GM23338 (cell line): Measurements from ENCODE around the gene SLX9. TPM values are rescaled to one million over a fixed set of nuclear protein-coding genes. Genes with fewer than 3 reads are reported as not detected.

Experiments used
- ATAC-seq: fragments of 200-7000 bp; cut with Tn5 transposase; 3 replicates; pipeline ENCODE4 v1.9.1; 2020
- DNase-seq: peaks from one replicate; pipeline ENCODE4 v3.0.0-alpha.2; 2015; ENCODE audit warnings: low spot score
- H2AFZ ChIP-seq: fragments of 200-600 bp; sonication (generic); 2 replicates; pipeline ENCODE4 v1.8.0; 2016; ENCODE audit warnings: antibody characterized with exemption, mild to moderate bottlenecking, moderate library complexity
- H3F3A ChIP-seq: fragments of 200-600 bp; sonication (generic); replicated peaks from 2 replicates; pipeline ENCODE4 v1.8.0; 2017; ENCODE audit warnings: antibody characterized with exemption, mixed run types, low read depth
- H3K27ac ChIP-seq: fragments of 200-600 bp; sonication (generic); 2 replicates; pipeline ENCODE4 v1.6.1; 2016; ENCODE audit warnings: low read depth
- H3K27me3 ChIP-seq: fragments of 200-600 bp; sonication (generic); 2 replicates; pipeline ENCODE4 v1.8.0; 2016; ENCODE audit warnings: mild to moderate bottlenecking, mixed run types, moderate library complexity; ENCODE audit not compliant: insufficient read depth
- H3K36me3 ChIP-seq: fragments of 200-600 bp; sonication (generic); 2 replicates; pipeline ENCODE4 v1.8.0; 2016; ENCODE audit warnings: mild to moderate bottlenecking; ENCODE audit not compliant: insufficient read depth
- H3K4me1 ChIP-seq: fragments of 200-600 bp; sonication (generic); 2 replicates; pipeline ENCODE4 v1.8.0; 2016; ENCODE audit warnings: mild to moderate bottlenecking, moderate library complexity; ENCODE audit not compliant: insufficient read depth
- H3K4me2 ChIP-seq: fragments of 200-600 bp; sonication (generic); 2 replicates; pipeline ENCODE4 v1.7.1; 2017; ENCODE audit warnings: mixed run types
- H3K4me3 ChIP-seq: fragments of 200-600 bp; sonication (generic); 2 replicates; pipeline ENCODE4 v1.6.1; 2016; ENCODE audit warnings: mixed run types
- H3K79me2 ChIP-seq: fragments of 200-600 bp; sonication (generic); replicated peaks from 2 replicates; pipeline ENCODE4 v1.8.0; 2017; ENCODE audit warnings: mild to moderate bottlenecking; ENCODE audit not compliant: insufficient read depth
- H3K9me2 ChIP-seq: fragments of 200-600 bp; sonication (generic); 2 replicates; pipeline ENCODE4 v1.8.0; 2017; ENCODE audit not compliant: insufficient read depth
- H4K20me1 ChIP-seq: fragments of 200-600 bp; sonication (generic); replicated peaks from 2 replicates; pipeline ENCODE4 v1.8.0; 2017; ENCODE audit warnings: mild to moderate bottlenecking; ENCODE audit not compliant: insufficient read depth
- H3K27ac Mint-ChIP-seq: 2 replicates; pipeline ENCODE4 v1.8.0; 2020; ENCODE audit warnings: inconsistent platforms, mild to moderate bottlenecking, moderate library complexity, mixed read lengths
- H3K27me3 Mint-ChIP-seq: 3 replicates; pipeline ENCODE4 v1.8.0; 2022; ENCODE audit warnings: low read depth, mild to moderate bottlenecking, moderate library complexity, mixed read lengths, inconsistent platforms; ENCODE audit not compliant: insufficient read depth, poor library complexity
- H3K36me3 Mint-ChIP-seq: 3 replicates; pipeline ENCODE4 v1.8.0; 2021; ENCODE audit warnings: low read depth, mild to moderate bottlenecking, inconsistent platforms, moderate library complexity, mixed read lengths
- H3K4me1 Mint-ChIP-seq: 3 replicates; pipeline ENCODE4 v1.8.0; 2020; ENCODE audit warnings: mild to moderate bottlenecking, inconsistent platforms, mixed read lengths
- H3K4me3 Mint-ChIP-seq: 3 replicates; pipeline ENCODE4 v1.8.0; 2021; ENCODE audit warnings: moderate library complexity, mild to moderate bottlenecking, inconsistent platforms, mixed read lengths
- H3K9me3 Mint-ChIP-seq: 3 replicates; pipeline ENCODE4 v1.8.0; 2020; ENCODE audit warnings: moderate library complexity, mild to moderate bottlenecking, inconsistent platforms, mixed read lengths
- EZH2 ChIP-seq: fragments of 200-600 bp; sonication (generic); IDR thresholded peaks from one replicate; pipeline ENCODE4 v1.8.0; 2017; ENCODE audit warnings: antibody characterized with exemption, mild to moderate bottlenecking, low read depth; ENCODE audit not compliant: unreplicated experiment
- EZH2phosphoT487 ChIP-seq: fragments of 200-600 bp; sonication (generic); IDR thresholded peaks from one replicate; pipeline ENCODE4 v1.8.1; 2018; ENCODE audit warnings: antibody characterized with exemption; ENCODE audit not compliant: unreplicated experiment
- POLR2AphosphoS5 ChIP-seq: IDR thresholded peaks from 2 replicates; pipeline ENCODE4 v1.6.1; 2016; ENCODE audit warnings: antibody characterized with exemption, low read depth
- ZNF114 ChIP-seq: fragments of 250-450 bp; sonication (Bioruptor Pico); IDR thresholded peaks from 2 replicates; pipeline ENCODE4 v1.5.0; 2020; ENCODE audit warnings: mild to moderate bottlenecking, moderate library complexity
- ZNF331 ChIP-seq: fragments of 250-450 bp; sonication (Bioruptor Pico); IDR thresholded peaks from 2 replicates; pipeline ENCODE4 v1.5.0; 2020; ENCODE audit warnings: low read depth, mild to moderate bottlenecking, moderate library complexity
- polyA plus RNA-seq: library from polyadenylated mRNA; unstranded; fragments of >200 nt; fragmentation: Nextera tagmentation; extraction: Ambion mirVana; gene quantifications from 2 replicates; pipeline ENCODE4 v1.2.1, GENCODE V29; 2016
- total RNA-seq: library from RNA; depleted of rRNA; stranded (reverse); fragments of >200 nt; shearing (Covaris generic); gene quantifications from 2 replicates; pipeline ENCODE4 v1.2.3, GENCODE V29; 2014
- TF ChIP-seq, protein P1 (sequence below): fragments of 250-450 bp; sonication (Bioruptor Pico); IDR thresholded peaks from 2 replicates; pipeline ENCODE4 v1.5.0; 2020; ENCODE audit warnings: mild to moderate bottlenecking, moderate library complexity

Gene SLX9
- total and polyA plus RNA-seq, 2 experiments from 2014 or later: 41.5 to 46.9 TPM

DNA sequence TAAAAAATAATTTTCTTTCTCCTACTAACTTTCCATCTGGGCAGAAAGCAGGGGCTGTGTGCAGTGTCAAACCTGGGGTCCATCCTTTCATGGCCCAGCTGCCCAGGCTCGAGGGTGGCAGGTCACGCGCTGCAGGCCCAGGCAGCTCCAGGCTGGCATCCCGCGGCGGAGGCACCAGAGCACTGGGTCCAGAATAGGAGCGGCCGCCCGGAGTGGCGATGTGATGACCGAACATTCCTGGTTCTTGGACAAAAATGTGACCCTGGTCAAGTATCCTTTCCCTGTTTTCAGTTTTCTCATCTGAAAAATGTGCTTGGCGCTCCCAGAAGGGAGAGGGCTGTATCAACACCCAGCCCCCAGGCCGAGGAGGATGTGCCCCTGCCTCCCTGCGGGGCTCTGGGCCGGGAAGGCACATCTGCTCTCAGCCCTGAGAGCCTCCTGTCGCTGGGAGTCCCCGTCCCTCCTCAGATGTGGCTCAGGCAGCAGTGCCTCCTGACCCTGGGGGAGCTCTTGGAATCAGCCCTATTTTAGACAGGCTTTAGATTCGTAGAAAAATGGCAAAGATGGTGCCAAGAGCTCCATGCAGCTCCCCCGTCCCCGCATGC lies 29.3 kb downstream of the SLX9 start:
- Histone ChIP-seq H3F3A (no peaks in the 10 kb centered on the region), H3K27me3 (no peaks in the 10 kb centered on the region), H2AFZ (no peak overlapping the region), H4K20me1 (peaks cover 11% of the 10 kb centered on the region), H3K27ac (no peak overlapping the region; the same call in 1 of the 2 replicates), H3K9me2 (no peaks in the 10 kb centered on the region), H3K4me1 (no peaks in the 10 kb centered on the region), H3K79me2 (peaks cover 14% of the 10 kb centered on the region), H3K4me2 (no peak overlapping the region), H3K36me3 (0 out of 2 replicates have a peak, but pooled peaks cover 1% of the 10 kb centered on the region), H3K4me3 (no peak overlapping the region)
- no peak for TF ChIP-seq EZH2phosphoT487
- TF ChIP-seq EZH2: no peak
- TF ChIP-seq POLR2AphosphoS5: no peak
- TF ChIP-seq ZNF331 (CRISPR knock-in tag): no peak
- Mint-ChIP-seq H3K27ac (no peak overlapping the region), H3K27me3 (peaks cover 7% of the 10 kb centered on the region), H3K4me1 (peaks cover 23% of the 10 kb centered on the region), H3K36me3 (peaks cover 39% of the 10 kb centered on the region), H3K9me3 (no peaks in the 10 kb centered on the region), H3K4me3 (no peak overlapping the region)
- no peak for ATAC-seq
- DNase-seq: no peak

DNA sequence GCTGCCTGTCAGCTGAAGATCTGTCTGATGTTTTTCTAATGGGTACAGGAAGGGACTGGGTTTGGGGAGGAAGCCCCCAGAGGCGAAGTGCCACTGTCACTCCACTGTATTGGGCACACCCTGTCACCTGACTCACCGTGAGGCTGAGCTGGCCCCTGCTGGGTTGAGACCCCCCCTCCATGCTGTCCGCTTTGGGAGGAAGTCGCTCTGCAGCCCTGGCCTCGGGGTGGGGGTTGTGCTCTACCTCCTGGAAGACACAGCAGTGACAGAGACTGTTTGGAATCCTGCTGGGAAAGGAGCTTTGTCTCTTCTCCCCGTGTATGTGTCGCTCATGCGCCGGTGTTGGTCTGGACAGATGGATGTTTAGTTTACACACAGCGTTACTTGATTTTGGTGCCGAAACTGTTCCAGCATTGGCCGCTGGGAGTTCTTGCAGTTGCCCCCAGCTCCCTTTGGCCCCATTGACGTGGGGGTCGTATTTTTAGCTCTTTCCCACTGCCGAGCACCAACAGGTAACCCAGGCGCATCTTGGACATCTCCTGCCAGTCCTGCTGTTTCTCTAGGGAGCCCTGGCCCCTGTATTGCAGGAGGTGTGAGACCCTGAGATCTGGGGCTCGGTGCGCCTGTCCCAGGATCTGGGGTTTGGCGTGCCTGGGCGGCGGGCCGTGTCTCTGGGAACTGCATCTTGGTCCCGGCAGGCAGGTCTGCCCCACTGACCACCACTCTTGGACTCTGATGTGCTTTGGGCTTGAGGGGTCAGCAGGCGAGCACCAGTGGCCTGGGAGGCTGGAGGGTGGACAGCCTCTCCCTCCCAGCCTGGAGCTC lies 30.3 kb downstream of the SLX9 start:
- Mint-ChIP-seq H3K9me3 (no peaks in the 10 kb centered on the region), H3K4me3 (no peak overlapping the region; the same call in 2 of the 3 replicates), H3K36me3 (peaks cover 41% of the 10 kb centered on the region), H3K27me3 (peaks cover 7% of the 10 kb centered on the region), H3K4me1 (peaks cover 18% of the 10 kb centered on the region), H3K27ac (0 out of 2 replicates have a peak overlapping the region, but pooled peaks have one; percentile 17)
- no peak overlapping the region for H2AFZ ChIP-seq
- peaks cover 19% of the 10 kb centered on the region for H4K20me1 ChIP-seq
- no peaks in the 10 kb centered on the region for H3K36me3 ChIP-seq
- no peak overlapping the region for H3K4me2 ChIP-seq
- no peak for TF ChIP-seq ZNF331 (CRISPR knock-in tag)
- no peak for TF ChIP-seq EZH2phosphoT487
- H3K79me2 ChIP-seq: peaks cover 7% of the 10 kb centered on the region; the same call in 1 of the 2 replicates
- no peaks in the 10 kb centered on the region for H3K4me1 ChIP-seq
- no peak for DNase-seq
- no peak overlapping the region for H3K4me3 ChIP-seq
- no peaks in the 10 kb centered on the region for H3K27me3 ChIP-seq
- no peaks in the 10 kb centered on the region for H3K9me2 ChIP-seq
- H3F3A ChIP-seq: no peaks in the 10 kb centered on the region
- H3K27ac ChIP-seq: no peak overlapping the region; the same call in 1 of the 2 replicates
- ATAC-seq: no peak

DNA sequence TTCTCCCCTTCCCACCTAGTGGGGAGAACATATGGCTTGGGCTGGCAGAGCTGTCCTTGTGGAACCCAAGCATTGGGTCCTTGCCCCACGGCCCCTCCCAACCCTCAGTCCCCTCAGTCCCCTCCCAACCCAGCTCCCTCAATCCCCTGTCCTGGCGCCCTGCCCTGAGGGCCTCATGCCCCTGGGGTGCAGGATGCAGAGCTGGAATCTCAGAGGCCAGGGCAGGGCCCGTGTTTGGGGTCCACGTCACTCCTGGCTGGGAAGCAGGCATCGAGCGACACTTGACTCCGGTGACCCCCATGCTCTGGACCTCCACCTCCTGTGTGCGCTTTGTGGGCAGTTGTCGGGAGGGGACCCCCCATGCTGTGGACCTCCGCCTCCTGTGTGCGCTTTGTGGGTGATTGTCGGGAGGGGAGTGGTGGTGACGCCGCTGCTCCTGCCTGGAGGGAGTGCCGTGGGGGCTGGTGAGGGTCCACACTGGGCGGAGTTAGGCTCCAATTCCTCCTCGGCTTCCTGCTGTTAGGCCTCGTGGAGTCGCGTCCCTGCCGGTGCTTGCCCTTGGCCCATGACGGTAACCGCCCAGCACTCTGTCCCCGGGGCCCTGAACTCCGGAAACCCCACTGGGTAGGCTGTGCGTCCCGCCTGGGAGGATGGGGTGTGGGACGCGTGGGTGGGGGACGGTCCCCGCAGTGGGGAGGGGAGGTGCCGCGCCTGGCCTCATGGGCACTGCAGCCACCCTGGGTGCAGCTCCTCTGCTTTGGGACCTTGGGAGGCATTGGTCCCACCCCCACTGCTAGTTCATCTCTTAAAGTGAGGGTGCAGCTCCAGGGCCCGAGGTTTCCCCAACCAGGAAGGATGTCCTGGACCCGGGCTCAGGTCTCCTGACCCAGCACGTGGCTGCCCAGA lies 31.2 kb downstream of the SLX9 start:
- H3K9me2 ChIP-seq: no peaks in the 10 kb centered on the region
- no peak overlapping the region for H2AFZ ChIP-seq
- Mint-ChIP-seq H3K27me3 (peaks cover 7% of the 10 kb centered on the region), H3K36me3 (peaks cover 38% of the 10 kb centered on the region), H3K27ac (0 out of 2 replicates have a peak overlapping the region, but pooled peaks have one; percentile 62), H3K9me3 (no peaks in the 10 kb centered on the region), H3K4me1 (peaks cover 18% of the 10 kb centered on the region), H3K4me3 (no peak overlapping the region)
- no peak overlapping the region for H3K4me2 ChIP-seq
- H3K27ac ChIP-seq: peak overlapping the region; percentile 55; the same call in 1 of the 2 replicates
- DNase-seq (no peak), ATAC-seq (peak; percentile 10)
- H4K20me1 ChIP-seq: peaks cover 19% of the 10 kb centered on the region
- H3K4me1 ChIP-seq: no peaks in the 10 kb centered on the region
- H3K79me2 ChIP-seq: peaks cover 3% of the 10 kb centered on the region; the same call in 1 of the 2 replicates
- no peak overlapping the region for H3K4me3 ChIP-seq
- H3K36me3 ChIP-seq: no peaks in the 10 kb centered on the region
- H3K27me3 ChIP-seq: no peaks in the 10 kb centered on the region
- H3F3A ChIP-seq: no peaks in the 10 kb centered on the region
- TF ChIP-seq ZNF114 (CRISPR knock-in tag): no peak
- TF ChIP-seq, protein P1, sequence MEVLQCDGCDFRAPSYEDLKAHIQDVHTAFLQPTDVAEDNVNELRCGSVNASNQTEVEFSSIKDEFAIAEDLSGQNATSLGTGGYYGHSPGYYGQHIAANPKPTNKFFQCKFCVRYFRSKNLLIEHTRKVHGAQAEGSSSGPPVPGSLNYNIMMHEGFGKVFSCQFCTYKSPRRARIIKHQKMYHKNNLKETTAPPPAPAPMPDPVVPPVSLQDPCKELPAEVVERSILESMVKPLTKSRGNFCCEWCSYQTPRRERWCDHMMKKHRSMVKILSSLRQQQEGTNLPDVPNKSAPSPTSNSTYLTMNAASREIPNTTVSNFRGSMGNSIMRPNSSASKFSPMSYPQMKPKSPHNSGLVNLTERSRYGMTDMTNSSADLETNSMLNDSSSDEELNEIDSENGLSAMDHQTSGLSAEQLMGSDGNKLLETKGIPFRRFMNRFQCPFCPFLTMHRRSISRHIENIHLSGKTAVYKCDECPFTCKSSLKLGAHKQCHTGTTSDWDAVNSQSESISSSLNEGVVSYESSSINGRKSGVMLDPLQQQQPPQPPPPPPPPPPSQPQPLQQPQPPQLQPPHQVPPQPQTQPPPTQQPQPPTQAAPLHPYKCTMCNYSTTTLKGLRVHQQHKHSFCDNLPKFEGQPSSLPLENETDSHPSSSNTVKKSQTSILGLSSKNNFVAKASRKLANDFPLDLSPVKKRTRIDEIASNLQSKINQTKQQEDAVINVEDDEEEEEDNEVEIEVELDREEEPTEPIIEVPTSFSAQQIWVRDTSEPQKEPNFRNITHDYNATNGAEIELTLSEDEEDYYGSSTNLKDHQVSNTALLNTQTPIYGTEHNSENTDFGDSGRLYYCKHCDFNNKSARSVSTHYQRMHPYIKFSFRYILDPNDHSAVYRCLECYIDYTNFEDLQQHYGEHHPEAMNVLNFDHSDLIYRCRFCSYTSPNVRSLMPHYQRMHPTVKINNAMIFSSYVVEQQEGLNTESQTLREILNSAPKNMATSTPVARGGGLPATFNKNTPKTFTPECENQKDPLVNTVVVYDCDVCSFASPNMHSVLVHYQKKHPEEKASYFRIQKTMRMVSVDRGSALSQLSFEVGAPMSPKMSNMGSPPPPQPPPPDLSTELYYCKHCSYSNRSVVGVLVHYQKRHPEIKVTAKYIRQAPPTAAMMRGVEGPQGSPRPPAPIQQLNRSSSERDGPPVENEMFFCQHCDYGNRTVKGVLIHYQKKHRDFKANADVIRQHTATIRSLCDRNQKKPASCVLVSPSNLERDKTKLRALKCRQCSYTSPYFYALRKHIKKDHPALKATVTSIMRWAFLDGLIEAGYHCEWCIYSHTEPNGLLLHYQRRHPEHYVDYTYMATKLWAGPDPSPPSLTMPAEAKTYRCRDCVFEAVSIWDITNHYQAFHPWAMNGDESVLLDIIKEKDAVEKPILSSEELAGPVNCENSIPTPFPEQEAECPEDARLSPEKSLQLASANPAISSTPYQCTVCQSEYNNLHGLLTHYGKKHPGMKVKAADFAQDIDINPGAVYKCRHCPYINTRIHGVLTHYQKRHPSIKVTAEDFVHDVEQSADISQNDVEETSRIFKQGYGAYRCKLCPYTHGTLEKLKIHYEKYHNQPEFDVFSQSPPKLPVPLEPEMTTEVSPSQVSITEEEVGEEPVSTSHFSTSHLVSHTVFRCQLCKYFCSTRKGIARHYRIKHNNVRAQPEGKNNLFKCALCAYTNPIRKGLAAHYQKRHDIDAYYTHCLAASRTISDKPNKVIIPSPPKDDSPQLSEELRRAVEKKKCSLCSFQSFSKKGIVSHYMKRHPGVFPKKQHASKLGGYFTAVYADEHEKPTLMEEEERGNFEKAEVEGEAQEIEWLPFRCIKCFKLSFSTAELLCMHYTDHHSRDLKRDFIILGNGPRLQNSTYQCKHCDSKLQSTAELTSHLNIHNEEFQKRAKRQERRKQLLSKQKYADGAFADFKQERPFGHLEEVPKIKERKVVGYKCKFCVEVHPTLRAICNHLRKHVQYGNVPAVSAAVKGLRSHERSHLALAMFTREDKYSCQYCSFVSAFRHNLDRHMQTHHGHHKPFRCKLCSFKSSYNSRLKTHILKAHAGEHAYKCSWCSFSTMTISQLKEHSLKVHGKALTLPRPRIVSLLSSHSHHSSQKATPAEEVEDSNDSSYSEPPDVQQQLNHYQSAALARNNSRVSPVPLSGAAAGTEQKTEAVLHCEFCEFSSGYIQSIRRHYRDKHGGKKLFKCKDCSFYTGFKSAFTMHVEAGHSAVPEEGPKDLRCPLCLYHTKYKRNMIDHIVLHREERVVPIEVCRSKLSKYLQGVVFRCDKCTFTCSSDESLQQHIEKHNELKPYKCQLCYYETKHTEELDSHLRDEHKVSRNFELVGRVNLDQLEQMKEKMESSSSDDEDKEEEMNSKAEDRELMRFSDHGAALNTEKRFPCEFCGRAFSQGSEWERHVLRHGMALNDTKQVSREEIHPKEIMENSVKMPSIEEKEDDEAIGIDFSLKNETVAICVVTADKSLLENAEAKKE: no peak
